Measurements from ENCODE around the gene ITIH5. TPM values are rescaled to one million over a fixed set of nuclear protein-coding genes. Genes with fewer than 3 reads are reported as not detected.

The ITIH5 gene
- total RNA-seq, 2 experiments from 2014 or later, result not detected

DNA sequence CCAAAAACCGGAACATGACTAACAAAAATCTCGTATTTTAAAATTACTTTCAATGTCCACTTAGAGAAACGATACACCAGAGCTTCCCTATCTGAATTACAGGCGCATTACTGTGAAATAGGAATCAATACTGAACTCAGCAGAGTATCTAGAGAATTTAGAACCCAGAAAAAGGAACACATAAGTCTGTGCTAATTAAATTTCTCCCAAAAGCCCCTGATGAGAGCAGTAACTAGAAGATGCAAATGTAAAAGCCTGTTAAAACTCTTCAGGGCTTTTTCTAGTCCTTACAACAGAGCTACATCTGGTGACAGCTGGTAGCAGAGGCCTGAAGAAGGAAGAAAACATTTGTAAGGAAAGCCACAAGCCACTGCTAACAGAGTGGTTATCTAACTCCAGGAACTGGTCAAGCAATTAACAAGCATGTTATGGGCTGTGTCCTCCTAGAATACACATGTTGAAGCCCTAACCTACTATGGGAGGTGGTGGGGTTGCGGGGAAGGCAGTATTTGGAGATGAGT lies 24.2 kb downstream of the ITIH5 start:
- H3K9me2 ChIP-seq (ENCODE audit: insufficient read depth, low read length), result no peaks in the 10 kb centered on the region
- no peak overlapping the region for H3K4me2 ChIP-seq (ENCODE audit: low read length)
- no peak overlapping the region for H2AFZ ChIP-seq (ENCODE audit: low read length)
- H4K20me1 ChIP-seq (ENCODE audit: insufficient read depth, low read length), result no peaks in the 10 kb centered on the region
- H3K27ac ChIP-seq (ENCODE audit: low read depth, low read length, poor library complexity, severe bottlenecking), result no peak overlapping the region
- H3K79me2 ChIP-seq (ENCODE audit: insufficient read depth, low read depth, low read length), result no peaks in the 10 kb centered on the region
- DNase-seq (ENCODE audit: low spot score), result no peak
- H3K4me1 ChIP-seq (ENCODE audit: insufficient read depth, low read length, poor library complexity, severe bottlenecking), result no peaks in the 10 kb centered on the region
- no TSS peak for BruUV-seq (replicated peaks)
- no peak overlapping the region for H3K4me3 ChIP-seq (ENCODE audit: low read depth, low read length, poor library complexity, severe bottlenecking)
- H3K36me3 ChIP-seq (ENCODE audit: insufficient read depth, low read length), result no peaks in the 10 kb centered on the region
- TF ChIP-seq, protein P1, sequence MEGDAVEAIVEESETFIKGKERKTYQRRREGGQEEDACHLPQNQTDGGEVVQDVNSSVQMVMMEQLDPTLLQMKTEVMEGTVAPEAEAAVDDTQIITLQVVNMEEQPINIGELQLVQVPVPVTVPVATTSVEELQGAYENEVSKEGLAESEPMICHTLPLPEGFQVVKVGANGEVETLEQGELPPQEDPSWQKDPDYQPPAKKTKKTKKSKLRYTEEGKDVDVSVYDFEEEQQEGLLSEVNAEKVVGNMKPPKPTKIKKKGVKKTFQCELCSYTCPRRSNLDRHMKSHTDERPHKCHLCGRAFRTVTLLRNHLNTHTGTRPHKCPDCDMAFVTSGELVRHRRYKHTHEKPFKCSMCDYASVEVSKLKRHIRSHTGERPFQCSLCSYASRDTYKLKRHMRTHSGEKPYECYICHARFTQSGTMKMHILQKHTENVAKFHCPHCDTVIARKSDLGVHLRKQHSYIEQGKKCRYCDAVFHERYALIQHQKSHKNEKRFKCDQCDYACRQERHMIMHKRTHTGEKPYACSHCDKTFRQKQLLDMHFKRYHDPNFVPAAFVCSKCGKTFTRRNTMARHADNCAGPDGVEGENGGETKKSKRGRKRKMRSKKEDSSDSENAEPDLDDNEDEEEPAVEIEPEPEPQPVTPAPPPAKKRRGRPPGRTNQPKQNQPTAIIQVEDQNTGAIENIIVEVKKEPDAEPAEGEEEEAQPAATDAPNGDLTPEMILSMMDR (conservative IDR thresholded peaks at IDR 0.05; ENCODE audit: low read length), result no peak
- no peak for TF ChIP-seq EZH2phosphoT487 (IDR thresholded peaks at IDR 0.05; ENCODE audit: borderline replicate concordance, low read depth, low read length)
- CTCF ChIA-PET (ENCODE audit: unreplicated experiment), result no interaction called here
- no peaks in the 10 kb centered on the region; the same call in 1 of the 2 replicates for H3K9me3 ChIP-seq (ENCODE audit: low read length)
- intact Hi-C loops (cut with micrococcal nuclease; ENCODE audit: unreplicated experiment), result no loop called here
- POLR2A ChIA-PET, result interaction anchor here (1.0 kb wide), 1 partner anchor 45 kb away, joined by 4 read pairs; no protein-coding TSS in a partner anchor

- DNase-seq (ENCODE audit: low spot score), result no peak
- ChIA-PET POLR2A (interaction anchor here (0.6 kb wide), 1 partner anchor 193 kb away, joined by 7 read pairs; no protein-coding TSS in a partner anchor), CTCF (ENCODE audit: unreplicated experiment) (no interaction called here)
- Histone ChIP-seq H4K20me1 (ENCODE audit: insufficient read depth, low read length) (no peaks in the 10 kb centered on the region), H2AFZ (ENCODE audit: low read length) (no peak overlapping the region), H3K4me1 (ENCODE audit: insufficient read depth, low read length, poor library complexity, severe bottlenecking) (no peaks in the 10 kb centered on the region), H3K79me2 (ENCODE audit: insufficient read depth, low read depth, low read length) (no peaks in the 10 kb centered on the region), H3K27ac (ENCODE audit: low read depth, low read length, poor library complexity, severe bottlenecking) (no peak overlapping the region), H3K4me2 (ENCODE audit: low read length) (no peak overlapping the region), H3K9me2 (ENCODE audit: insufficient read depth, low read length) (no peaks in the 10 kb centered on the region), H3K36me3 (ENCODE audit: insufficient read depth, low read length) (no peaks in the 10 kb centered on the region), H3K9me3 (ENCODE audit: low read length) (no peaks in the 10 kb centered on the region; the same call in 1 of the 2 replicates), H3K4me3 (ENCODE audit: low read depth, low read length, poor library complexity, severe bottlenecking) (no peak overlapping the region)
- no TSS peak for BruUV-seq (replicated peaks)
- intact Hi-C loops (cut with micrococcal nuclease; ENCODE audit: unreplicated experiment), result no loop called here
- TF ChIP-seq EZH2phosphoT487 (IDR thresholded peaks at IDR 0.05; ENCODE audit: borderline replicate concordance, low read depth, low read length), result no peak
- TF ChIP-seq, protein P1 (conservative IDR thresholded peaks at IDR 0.05; ENCODE audit: low read length), result no peak
These were observed 31.2 kb downstream of the ITIH5 start for GRCh38 chr10:7635408-7636125.

All from OCI-LY7 (cell line).